GM12878 (cell line): ENCODE results near the gene PCLO. TPM values are rescaled to one million over a fixed set of nuclear protein-coding genes. Genes with fewer than 3 reads are reported as not detected.

Experiments used
- ATAC-seq: fragments of 200-7000 bp; cut with Tn5 transposase; 3 replicates; pipeline ENCODE4 v1.9.1; 2020; ENCODE audit warnings: mild to moderate bottlenecking, moderate library complexity
- BruUV-seq: library from RNA; stranded (reverse); fragments of 400-500 nt; replicated peaks from 2 replicates; lab custom pipeline; 2021; lab: Mats Ljungman, UMichigan
- CTCF ChIA-PET: fragments of 300-600 bp; sonication (Branson Sonifier 250); formaldehyde crosslinking; extraction: SDS; loops from one replicate; lab custom pipeline; 2021; ENCODE audit warnings: inconsistent platforms; lab: Yijun Ruan, JAX
- POLR2A ChIA-PET: fragments of 350-600 bp; formaldehyde crosslinking; extraction: SDS; loops from one replicate; lab custom pipeline; 2021; ENCODE audit warnings: inconsistent platforms; lab: Charles Lee
- RAD21 ChIA-PET: fragments of 300-600 bp; sonication (Branson Sonifier 250); formaldehyde crosslinking; loops from one replicate; lab custom pipeline; 2023; ENCODE audit warnings: antibody characterized with exemption; ENCODE audit not compliant: unreplicated experiment; lab: Charles Lee
- SMC1A ChIA-PET: fragments of 300-600 bp; sonication (Branson Sonifier 250); formaldehyde crosslinking; loops from one replicate; lab custom pipeline; 2023; ENCODE audit not compliant: unreplicated experiment, uncharacterized antibody; lab: Charles Lee
- DNase-seq: peaks from one replicate; pipeline ENCODE4 v3.0.0-alpha.2; 2011; ENCODE audit warnings: low read depth, low spot score
- FAIRE-seq: peaks from 3 replicates; lab custom pipeline; 2011; peaks lifted over from hg19 to GRCh38; lab: Jason Lieb, UNC
- H2AFZ ChIP-seq: 2 replicates; pipeline ENCODE4 v1.6.0; 2011; ENCODE audit warnings: low read depth, low read length, control low read depth; ENCODE audit not compliant: control insufficient read depth
- H3K27ac ChIP-seq: 2 replicates; pipeline ENCODE4 v1.5.1; 2011; ENCODE audit warnings: control low read depth; ENCODE audit not compliant: control insufficient read depth, insufficient read depth
- H3K27me3 ChIP-seq, 2 experiments: replicated peaks in 1 of 2; 2 replicates each; pipeline versions ENCODE4 v1.6.0 to v1.6.1; 2011; ENCODE audit warnings: low read length in 1 of 2; ENCODE audit not compliant: control insufficient read depth in 2 of 2, insufficient read depth in 2 of 2
- H3K36me3 ChIP-seq, 2 experiments: 2 replicates each; pipeline ENCODE4 v1.5.1; 2011; ENCODE audit warnings: low read length in 1 of 2; ENCODE audit not compliant: control insufficient read depth in 2 of 2, insufficient read depth in 2 of 2
- H3K4me1 ChIP-seq: 2 replicates; pipeline ENCODE4 v1.6.1; 2011; ENCODE audit warnings: mild to moderate bottlenecking, low read length, moderate library complexity, mixed read lengths; ENCODE audit not compliant: control insufficient read depth, insufficient read depth
- H3K4me2 ChIP-seq: 2 replicates; pipeline ENCODE4 v1.6.0; 2011; ENCODE audit warnings: control low read depth; ENCODE audit not compliant: control insufficient read depth, insufficient read depth
- H3K4me3 ChIP-seq: fragments of 200-600 bp; sonication (generic); 2 replicates; pipeline ENCODE4 v1.5.1; 2016
- H3K79me2 ChIP-seq: 2 replicates; pipeline ENCODE4 v1.6.0; 2011; ENCODE audit warnings: low read length; ENCODE audit not compliant: control insufficient read depth, insufficient read depth
- H3K9ac ChIP-seq: 2 replicates; pipeline ENCODE4 v1.8.0; 2011; ENCODE audit warnings: low read length, control low read depth, mixed read lengths; ENCODE audit not compliant: control insufficient read depth, insufficient read depth
- H3K9me3 ChIP-seq: replicated peaks from 3 replicates; pipeline ENCODE4 v1.5.1; 2011; ENCODE audit warnings: mild to moderate bottlenecking, low read length; ENCODE audit not compliant: control insufficient read depth, insufficient read depth
- H4K20me1 ChIP-seq: 2 replicates; pipeline ENCODE4 v1.6.0; 2011; ENCODE audit not compliant: control insufficient read depth, insufficient read depth
- CBFB ChIP-seq: IDR thresholded peaks from 2 replicates; pipeline ENCODE4 v1.6.1; 2016; ENCODE audit warnings: antibody characterized with exemption, low read depth
- CHD4 ChIP-seq: fragments of 200-600 bp; sonication (generic); IDR thresholded peaks from 2 replicates; pipeline ENCODE4 v1.6.1; 2016; ENCODE audit warnings: mild to moderate bottlenecking
- E2F4 ChIP-seq: IDR thresholded peaks from 2 replicates; pipeline ENCODE4 v1.6.1; 2012; ENCODE audit warnings: low read depth, low read length, improper control_type of control experiment
- E2F8 ChIP-seq: fragments of 450-650 bp; IDR thresholded peaks from 2 replicates; pipeline ENCODE4 v1.6.1; 2018; ENCODE audit warnings: mild to moderate bottlenecking, low read depth, moderate library complexity; ENCODE audit not compliant: partially characterized antibody
- FOXK2 ChIP-seq: fragments of 450-650 bp; IDR thresholded peaks from 2 replicates; pipeline ENCODE4 v1.6.1; 2017; ENCODE audit warnings: mild to moderate bottlenecking, moderate library complexity
- FOXM1 ChIP-seq: IDR thresholded peaks from 2 replicates; pipeline ENCODE4 v1.6.1; 2012; ENCODE audit warnings: low read depth, mild to moderate bottlenecking, inconsistent platforms, low read length, moderate library complexity
- PKNOX1 ChIP-seq: fragments of 450-650 bp; IDR thresholded peaks from 2 replicates; pipeline ENCODE4 v1.6.1; 2016; ENCODE audit warnings: mild to moderate bottlenecking
- SIX5 ChIP-seq: IDR thresholded peaks from 2 replicates; pipeline ENCODE4 v1.6.1; 2011; ENCODE audit warnings: mild to moderate bottlenecking, low read depth, low read length, moderate library complexity; ENCODE audit not compliant: severe bottlenecking
- SREBF1 ChIP-seq: IDR thresholded peaks from 2 replicates; pipeline ENCODE4 v1.6.1; 2012; ENCODE audit warnings: mild to moderate bottlenecking, low read length
- TCF7 ChIP-seq: IDR thresholded peaks from 2 replicates; pipeline ENCODE4 v1.6.1; 2014; ENCODE audit warnings: antibody characterized with exemption, borderline replicate concordance
- WGBS: methylation state at CpG from one replicate; pipeline ENCODE4 v1.1.6; 2016; ENCODE audit warnings: low lambda C conversion rate; ENCODE audit not compliant: insufficient replicate concordance, insufficient coverage; ENCODE audit errors: missing lambda C conversion rate; 5-methylcytosine and 5-hydroxymethylcytosine counted together
- in situ Hi-C: fragments of 300-500 bp; cut with MboI; formaldehyde crosslinking; loops from 9 replicates; pipeline ENCODE4 v1.14.3; 2018; ENCODE audit warnings: mixed read lengths
- intact Hi-C: fragments of 100-400 bp; cut with micrococcal nuclease; formaldehyde crosslinking; loops from one replicate; pipeline ENCODE4 v1.14.2; 2022; ENCODE audit not compliant: unreplicated experiment
- polyA plus RNA-seq, 11 experiments: library from polyadenylated mRNA; depleted of rRNA in 4 of 11; unstranded in 6 of 11; stranded (reverse) in 5 of 11; fragments of >200 nt; fragmentation: Nextera tagmentation in 4 of 11; fragmentation: Illumina TruSeq in 1 of 11; extraction: Ambion mirVana in 4 of 11; extraction: Trizol in 1 of 11; gene quantifications; 1 replicate in 1 of 11; 2 replicates in 10 of 11; pipeline versions ENCODE4 v1.2.1 to v1.2.3, GENCODE V29; 2011 to 2016; ENCODE audit warnings: inconsistent platforms in 2 of 11, missing spikeins in 2 of 11, low read depth in 1 of 11
- total RNA-seq, 4 experiments: library from RNA; depleted of rRNA in 3 of 4; stranded (reverse); fragments of >200 nt in 3 of 4; fragmentation: Illumina TruSeq in 1 of 4; extraction: Trizol in 1 of 4; gene quantifications; 2 replicates each; pipeline versions ENCODE4 v1.2.1 to v1.2.3, GENCODE V29; 2013 to 2021

Gene PCLO
- total and polyA plus RNA-seq, 10 of the 15 experiments (the other 5 are each of a cell fraction or from before 2014, with no cell fraction given) = 0.01 to 0.08 (median 0.03) TPM; not detected in 6

- Histone ChIP-seq H2AFZ (no peak overlapping the region), H3K4me2 (no peak overlapping the region), H3K36me3 (no peaks in the 10 kb centered on the region), H3K27me3 (no peaks in the 10 kb centered on the region), H4K20me1 (no peaks in the 10 kb centered on the region), H3K4me1 (no peaks in the 10 kb centered on the region), H3K9ac (no peak overlapping the region), H3K27ac (no peak overlapping the region), H3K4me3 (no peak overlapping the region), H3K9me3 (no peaks in the 10 kb centered on the region), H3K79me2 (no peaks in the 10 kb centered on the region)
- SMC1A ChIA-PET = interaction anchor here (0.6 kb wide), 1 partner anchor 14 kb away, joined by 3 read pairs; no protein-coding TSS in a partner anchor
- in situ Hi-C loops = no loop called here
- FAIRE-seq (no peak), DNase-seq (no peak), ATAC-seq (no peak)
- CTCF ChIA-PET = interaction anchor here (1.1 kb wide), 1 partner anchor 75 kb away, joined by 3 read pairs; no protein-coding TSS in a partner anchor
- TF ChIP-seq FOXK2 = no peak
- no peak for TF ChIP-seq CBFB
- intact Hi-C loops = no loop called here
- 0% methylated on average over 1 of the region's 1 CpG for WGBS
- POLR2A ChIA-PET = no interaction called here
- BruUV-seq = no TSS peak
- RAD21 ChIA-PET = no interaction called here
Measured at GRCh38 chr7:82886324-82886723, 276.4 kb downstream of the PCLO start.

- no peaks in the 10 kb centered on the region for H3K36me3 ChIP-seq
- no peak for FAIRE-seq
- POLR2A ChIA-PET = no interaction called here
- intact Hi-C loops = no loop called here
- in situ Hi-C loops = no loop called here
- no TSS peak for BruUV-seq
- H3K27me3 ChIP-seq = no peaks in the 10 kb centered on the region
- no peaks in the 10 kb centered on the region for H3K79me2 ChIP-seq
- TF ChIP-seq SIX5 (no peak), PKNOX1 (no peak), FOXM1 (no peak), E2F8 (no peak), SREBF1 (no peak), TCF7 (no peak), E2F4 (no peak), CHD4 (no peak)
- CTCF ChIA-PET = no interaction called here
- no peak overlapping the region for H2AFZ ChIP-seq
- no peak overlapping the region for H3K4me2 ChIP-seq
- no peaks in the 10 kb centered on the region for H3K4me1 ChIP-seq
- ATAC-seq = no peak
- no peaks in the 10 kb centered on the region for H4K20me1 ChIP-seq
- RAD21 ChIA-PET = no interaction called here
- H3K4me3 ChIP-seq = no peak overlapping the region
- no peak for DNase-seq
- no peak overlapping the region for H3K9ac ChIP-seq
- H3K27ac ChIP-seq = no peak overlapping the region
- SMC1A ChIA-PET = no interaction called here
- H3K9me3 ChIP-seq = no peaks in the 10 kb centered on the region
- 6% methylated on average over 6 of the region's 6 CpGs for WGBS
Measured at GRCh38 chr7:82865856-82866255, 296.8 kb downstream of the PCLO start.
